IMR-90 (cell line): ENCODE measurements around the gene ACOXL. TPM values are rescaled to one million over a fixed set of nuclear protein-coding genes. Genes with fewer than 3 reads are reported as not detected.

Source experiments
- ATAC-seq: fragments of 200-7000 bp; cut with Tn5 transposase; 2 replicates; pipeline ENCODE4 v1.9.1; 2020; ENCODE audit warnings: low read depth, mild to moderate bottlenecking, moderate library complexity
- BruUV-seq: library from RNA; stranded (reverse); fragments of 400-500 nt; replicated peaks from 2 replicates; lab custom pipeline; 2021; lab: Mats Ljungman, UMichigan
- CTCF ChIA-PET: fragments of 300-600 bp; formaldehyde crosslinking; extraction: SDS; loops from one replicate; lab custom pipeline; 2021; ENCODE audit warnings: antibody characterized with exemption; lab: Yijun Ruan, JAX
- POLR2A ChIA-PET: fragments of 300-600 bp; sonication (Branson Sonifier 250); formaldehyde crosslinking; loops from one replicate; lab custom pipeline; 2022; ENCODE audit warnings: antibody characterized with exemption; ENCODE audit not compliant: unreplicated experiment; lab: Charles Lee
- DNase-seq: peaks from one replicate; pipeline ENCODE4 v3.0.0; 2013
- H2AFZ ChIP-seq: replicated peaks from 2 replicates; pipeline ENCODE3; 2013; ENCODE audit warnings: low read length, mild to moderate bottlenecking; ENCODE audit not compliant: poor library complexity
- H2AK5ac ChIP-seq: 2 replicates; pipeline ENCODE4 v1.6.1; 2013; ENCODE audit warnings: low read depth, low read length, inconsistent platforms
- H2AK9ac ChIP-seq: replicated peaks from 2 replicates; pipeline ENCODE3; 2013; ENCODE audit warnings: mild to moderate bottlenecking, low read depth, low read length, moderate library complexity; ENCODE audit not compliant: poor library complexity
- H2BK120ac ChIP-seq: 2 replicates; pipeline ENCODE4 v1.6.1; 2013; ENCODE audit warnings: low read depth, low read length, inconsistent platforms
- H2BK15ac ChIP-seq: 3 replicates; pipeline ENCODE4 v1.6.1; 2013; ENCODE audit warnings: low read depth, low read length, inconsistent platforms
- H2BK20ac ChIP-seq: 2 replicates; pipeline ENCODE4 v1.6.1; 2013; ENCODE audit warnings: low read depth, mild to moderate bottlenecking, inconsistent platforms, low read length, moderate library complexity
- H2BK5ac ChIP-seq: 2 replicates; pipeline ENCODE4 v1.6.1; 2013; ENCODE audit warnings: mild to moderate bottlenecking, low read depth, low read length, inconsistent platforms; ENCODE audit not compliant: poor library complexity, severe bottlenecking
- H3K14ac ChIP-seq: replicated peaks from 2 replicates; pipeline ENCODE4 v1.6.1; 2013; ENCODE audit warnings: low read depth, low read length, inconsistent platforms
- H3K18ac ChIP-seq: 2 replicates; pipeline ENCODE4 v1.6.1; 2013; ENCODE audit warnings: low read depth, low read length, control low read depth
- H3K23ac ChIP-seq: 2 replicates; pipeline ENCODE4 v1.6.1; 2013; ENCODE audit warnings: low read depth, low read length, inconsistent platforms
- H3K27ac ChIP-seq: 2 replicates; pipeline ENCODE4 v1.5.1; 2013; ENCODE audit warnings: mild to moderate bottlenecking, control low read depth, low read length; ENCODE audit not compliant: insufficient read depth
- H3K27me3 ChIP-seq: 2 replicates; pipeline ENCODE4 v1.6.1; 2013; ENCODE audit warnings: low read length; ENCODE audit not compliant: control insufficient read depth, insufficient read depth
- H3K36me3 ChIP-seq: 2 replicates; pipeline ENCODE4 v1.6.1; 2013; ENCODE audit warnings: low read length, mixed read lengths; ENCODE audit not compliant: control insufficient read depth, insufficient read depth
- H3K4ac ChIP-seq: 2 replicates; pipeline ENCODE4 v1.6.1; 2013; ENCODE audit warnings: low read depth, low read length, inconsistent platforms
- H3K4me1 ChIP-seq: 2 replicates; pipeline ENCODE4 v1.6.1; 2013; ENCODE audit warnings: low read length, mixed read lengths; ENCODE audit not compliant: control insufficient read depth, insufficient read depth
- H3K4me2 ChIP-seq: 2 replicates; pipeline ENCODE4 v1.6.1; 2013; ENCODE audit warnings: low read depth, mild to moderate bottlenecking, control low read depth, low read length, moderate library complexity
- H3K4me3 ChIP-seq: 2 replicates; pipeline ENCODE4 v1.5.1; 2013; ENCODE audit warnings: low read depth, mild to moderate bottlenecking, control low read depth, low read length, moderate library complexity; ENCODE audit not compliant: insufficient read depth
- H3K56ac ChIP-seq: 2 replicates; pipeline ENCODE4 v1.6.1; 2013; ENCODE audit warnings: low read length, inconsistent platforms; ENCODE audit not compliant: insufficient read depth; ENCODE audit errors: extremely low read depth
- H3K79me1 ChIP-seq, 2 experiments: 2 replicates each; pipeline ENCODE4 v1.6.1; 2013; ENCODE audit warnings: low read length in 2 of 2, inconsistent platforms in 1 of 2, low read depth in 1 of 2
- H3K9ac ChIP-seq: 2 replicates; pipeline ENCODE4 v1.6.1; 2013; ENCODE audit warnings: low read depth, low read length, control low read depth
- H3K9me1 ChIP-seq: 2 replicates; pipeline ENCODE4 v1.6.1; 2013; ENCODE audit warnings: low read length, inconsistent platforms; ENCODE audit not compliant: insufficient read depth
- H3K9me3 ChIP-seq: 2 replicates; pipeline ENCODE4 v1.6.1; 2013; ENCODE audit warnings: low read length; ENCODE audit not compliant: control insufficient read depth, insufficient read depth
- H4K20me1 ChIP-seq: 2 replicates; pipeline ENCODE4 v1.6.1; 2013; ENCODE audit warnings: low read length, inconsistent platforms; ENCODE audit not compliant: insufficient read depth
- H4K5ac ChIP-seq: 2 replicates; pipeline ENCODE4 v1.6.1; 2013; ENCODE audit warnings: mild to moderate bottlenecking, low read depth, low read length, control low read depth
- H4K8ac ChIP-seq, 2 experiments: 2 replicates each; pipeline ENCODE4 v1.6.1; 2013; ENCODE audit warnings: low read depth in 2 of 2, low read length in 2 of 2, control low read depth in 1 of 2, inconsistent platforms in 1 of 2
- H4K91ac ChIP-seq: 2 replicates; pipeline ENCODE4 v1.6.1; 2013; ENCODE audit warnings: low read depth, low read length, inconsistent platforms; ENCODE audit not compliant: insufficient read depth
- BHLHE40 ChIP-seq: fragments of 150-350 bp; IDR thresholded peaks from 2 replicates; pipeline ENCODE4 v1.6.1; 2016; ENCODE audit warnings: mild to moderate bottlenecking, low read depth, low read length
- CEBPB ChIP-seq: IDR thresholded peaks from 2 replicates; pipeline ENCODE4 v1.6.1; 2012; ENCODE audit warnings: low read depth, low read length, improper control_type of control experiment
- CHD1 ChIP-seq: IDR thresholded peaks from 2 replicates; pipeline ENCODE4 v1.6.1; 2012; ENCODE audit warnings: low read depth, low read length, improper control_type of control experiment
- CTCF ChIP-seq: conservative IDR thresholded peaks from 2 replicates; pipeline ENCODE4 v1.5.1; 2012; ENCODE audit warnings: mild to moderate bottlenecking, low read depth, low read length, improper control_type of control experiment
- FOS ChIP-seq: fragments of 150-350 bp; IDR thresholded peaks from 2 replicates; pipeline ENCODE4 v1.6.1; 2016; ENCODE audit warnings: low read depth, low read length
- MAFK ChIP-seq: IDR thresholded peaks from 2 replicates; pipeline ENCODE4 v1.6.1; 2012; ENCODE audit warnings: low read depth, low read length, improper control_type of control experiment
- MAZ ChIP-seq: IDR thresholded peaks from 2 replicates; pipeline ENCODE4 v1.6.1; 2012; ENCODE audit warnings: low read depth, mild to moderate bottlenecking, low read length, improper control_type of control experiment, moderate library complexity, borderline replicate concordance
- MXI1 ChIP-seq: IDR thresholded peaks from 2 replicates; pipeline ENCODE4 v1.6.1; 2012; ENCODE audit warnings: low read depth, mild to moderate bottlenecking, low read length, moderate library complexity, borderline replicate concordance
- NFE2L2 ChIP-seq: fragments of 150-350 bp; IDR thresholded peaks from 2 replicates; pipeline ENCODE4 v1.6.1; 2016; ENCODE audit warnings: low read depth, mild to moderate bottlenecking, low read length
- POLR2A ChIP-seq: IDR thresholded peaks from 2 replicates; pipeline ENCODE4 v1.6.1; 2012; ENCODE audit warnings: mild to moderate bottlenecking, low read depth, low read length
- RAD21 ChIP-seq: IDR thresholded peaks from 2 replicates; pipeline ENCODE4 v1.6.1; 2012; ENCODE audit warnings: low read length, improper control_type of control experiment
- RCOR1 ChIP-seq: IDR thresholded peaks from 2 replicates; pipeline ENCODE4 v1.6.1; 2012; ENCODE audit warnings: mild to moderate bottlenecking, low read length, improper control_type of control experiment; ENCODE audit not compliant: insufficient replicate concordance
- RFX5 ChIP-seq: IDR thresholded peaks from 2 replicates; pipeline ENCODE4 v1.8.0; 2012; ENCODE audit warnings: low read depth, mild to moderate bottlenecking, low read length, moderate library complexity
- SMC3 ChIP-seq: fragments of 150-350 bp; IDR thresholded peaks from 2 replicates; pipeline ENCODE4 v1.6.1; 2016; ENCODE audit warnings: low read depth, mild to moderate bottlenecking, antibody characterized with exemption, low read length, moderate library complexity
- USF2 ChIP-seq: fragments of 150-350 bp; IDR thresholded peaks from 2 replicates; pipeline ENCODE4 v1.6.1; 2017; ENCODE audit warnings: mild to moderate bottlenecking, antibody characterized with exemption, low read length, low read depth
- WGBS, 2 experiments: methylation state at CpG; one replicate each; pipeline versions ENCODE4 v1.1.5 to v1.1.7; 2013; ENCODE audit warnings: missing lambda C conversion rate in 2 of 2; ENCODE audit not compliant: insufficient read length in 1 of 2; ENCODE audit errors: extremely low coverage in 2 of 2; 5-methylcytosine and 5-hydroxymethylcytosine counted together
- dilution Hi-C: fragments of 300-500 bp; cut with HindIII; formaldehyde crosslinking; loops from one replicate; pipeline ENCODE4 v1.14.3; 2018; ENCODE audit warnings: low sequenced_read_pairs; ENCODE audit not compliant: unreplicated experiment
- in situ Hi-C: fragments of 300-500 bp; cut with MboI; formaldehyde crosslinking; loops from 3 replicates; pipeline ENCODE4 v1.14.3; 2019; ENCODE audit warnings: low sequenced_read_pairs, inconsistent platforms, mixed read lengths
- intact Hi-C: fragments of 100-400 bp; cut with micrococcal nuclease; formaldehyde crosslinking; loops from 2 replicates; pipeline ENCODE4 v1.10.0; 2022
- polyA plus RNA-seq, 3 experiments: library from polyadenylated mRNA; depleted of rRNA; stranded (reverse); fragments of >200 nt; gene quantifications; 2 replicates each; pipeline ENCODE4 v1.2.3, GENCODE V29; 2012; ENCODE audit warnings: low replicate concordance in 1 of 3
- total RNA-seq: library from RNA; depleted of rRNA; stranded (reverse); fragments of >200 nt; gene quantifications from 2 replicates; pipeline ENCODE4 v1.2.3, GENCODE V29; 2012
- TF ChIP-seq, protein P1 (sequence below): fragments of 150-350 bp; IDR thresholded peaks from 2 replicates; pipeline ENCODE4 v1.6.1; 2016; ENCODE audit warnings: low read depth, mild to moderate bottlenecking, low read length, moderate library complexity, borderline replicate concordance

ACOXL gene
- total and polyA plus RNA-seq, 2 of the 4 experiments (the other 2 are of a cell fraction): not detected

- dilution Hi-C loops (no loop called here), in situ Hi-C loops (no loop called here), intact Hi-C loops (no loop called here)
- POLR2A ChIA-PET: no interaction called here
- Histone ChIP-seq H3K4me2 (no peak overlapping the region), H2BK120ac (no peak overlapping the region), H3K27me3 (peaks cover 50% of the 10 kb centered on the region), H3K9ac (no peak overlapping the region), H2AK9ac (no peak overlapping the region), H2BK15ac (no peak overlapping the region), H2BK20ac (no peak overlapping the region), H4K5ac (no peak overlapping the region), H3K9me1 (no peaks in the 10 kb centered on the region), H3K4ac (no peak overlapping the region), H2BK5ac (no peak overlapping the region), H3K23ac (no peak overlapping the region), H3K56ac (no peak overlapping the region), H3K27ac (no peak overlapping the region), H3K14ac (no peak overlapping the region), H3K4me1 (no peaks in the 10 kb centered on the region), H3K79me1 (no peaks in the 10 kb centered on the region), H2AK5ac (no peak overlapping the region), H2AFZ (no peak overlapping the region), H3K4me3 (no peak overlapping the region), H4K8ac (no peak overlapping the region), H3K9me3 (peaks cover 3% of the 10 kb centered on the region; the same call in 1 of the 2 replicates), H4K20me1 (no peaks in the 10 kb centered on the region), H4K91ac (no peak overlapping the region), H3K18ac (no peak overlapping the region), H3K36me3 (no peaks in the 10 kb centered on the region)
- TF ChIP-seq CTCF (no peak), MAFK (no peak), MAZ (no peak), CEBPB (no peak), RCOR1 (no peak), CHD1 (no peak), RFX5 (no peak), RAD21 (no peak), USF2 (no peak), SMC3 (no peak), FOS (no peak), BHLHE40 (no peak), NFE2L2 (no peak), MXI1 (no peak), POLR2A (no peak)
- TF ChIP-seq, protein P1, sequence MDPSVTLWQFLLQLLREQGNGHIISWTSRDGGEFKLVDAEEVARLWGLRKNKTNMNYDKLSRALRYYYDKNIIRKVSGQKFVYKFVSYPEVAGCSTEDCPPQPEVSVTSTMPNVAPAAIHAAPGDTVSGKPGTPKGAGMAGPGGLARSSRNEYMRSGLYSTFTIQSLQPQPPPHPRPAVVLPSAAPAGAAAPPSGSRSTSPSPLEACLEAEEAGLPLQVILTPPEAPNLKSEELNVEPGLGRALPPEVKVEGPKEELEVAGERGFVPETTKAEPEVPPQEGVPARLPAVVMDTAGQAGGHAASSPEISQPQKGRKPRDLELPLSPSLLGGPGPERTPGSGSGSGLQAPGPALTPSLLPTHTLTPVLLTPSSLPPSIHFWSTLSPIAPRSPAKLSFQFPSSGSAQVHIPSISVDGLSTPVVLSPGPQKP: no peak
- DNase-seq (no peak), ATAC-seq (no peak)
- no TSS peak for BruUV-seq
- CTCF ChIA-PET: no interaction called here
- no CpG with 5 or more reads among the region's 2 CpGs for WGBS, 2 experiments
Measured at GRCh38 chr2:110742412-110742811, 10.0 kb downstream of the ACOXL start.
